ENCODE measurements around the gene DMRTC2.

DNA sequence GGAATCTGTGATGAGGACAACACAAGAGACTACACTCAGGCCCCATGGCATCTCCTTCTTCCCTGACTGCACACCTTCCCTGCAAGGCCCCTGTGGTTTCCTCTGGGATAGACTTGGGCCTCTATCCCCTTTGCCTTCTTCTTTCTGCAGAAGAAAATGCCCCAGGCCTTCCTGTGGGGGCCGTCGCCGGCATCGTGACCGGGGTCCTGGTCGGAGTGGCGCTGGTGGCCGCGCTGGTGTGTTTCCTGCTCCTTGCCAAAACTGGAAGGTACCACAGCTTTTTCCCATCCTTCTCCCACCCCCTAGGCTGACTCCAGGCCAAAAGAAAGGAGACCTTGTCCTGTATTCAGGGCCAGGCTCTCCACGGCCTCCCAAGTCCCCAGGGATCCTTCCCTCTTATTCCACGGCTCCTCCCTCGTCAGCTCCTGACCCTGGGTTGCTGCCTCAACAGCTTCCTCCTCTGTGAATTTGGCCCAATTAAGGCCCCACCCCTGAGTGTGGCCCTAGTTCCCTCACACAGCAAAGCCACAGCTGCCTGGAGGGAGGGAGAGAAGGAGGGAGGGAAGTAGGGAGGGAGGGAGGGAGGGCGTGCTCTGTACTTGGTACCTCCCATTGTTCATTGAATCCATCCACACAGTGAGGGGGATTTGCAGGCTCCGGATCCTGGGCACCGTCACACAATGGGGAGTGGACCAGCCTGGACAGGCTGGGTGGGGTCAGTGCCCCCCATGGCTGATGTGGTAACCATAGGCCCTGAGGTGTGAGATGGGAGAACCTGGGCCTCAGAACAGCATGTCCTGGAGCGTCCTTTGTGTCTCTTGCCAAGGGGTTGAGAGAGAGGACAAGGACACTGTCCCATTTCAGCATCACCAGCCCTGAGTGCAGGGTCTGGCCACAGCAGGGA is 35.9 kb upstream of the DMRTC2 start:
- TF ChIP-seq, protein P1, sequence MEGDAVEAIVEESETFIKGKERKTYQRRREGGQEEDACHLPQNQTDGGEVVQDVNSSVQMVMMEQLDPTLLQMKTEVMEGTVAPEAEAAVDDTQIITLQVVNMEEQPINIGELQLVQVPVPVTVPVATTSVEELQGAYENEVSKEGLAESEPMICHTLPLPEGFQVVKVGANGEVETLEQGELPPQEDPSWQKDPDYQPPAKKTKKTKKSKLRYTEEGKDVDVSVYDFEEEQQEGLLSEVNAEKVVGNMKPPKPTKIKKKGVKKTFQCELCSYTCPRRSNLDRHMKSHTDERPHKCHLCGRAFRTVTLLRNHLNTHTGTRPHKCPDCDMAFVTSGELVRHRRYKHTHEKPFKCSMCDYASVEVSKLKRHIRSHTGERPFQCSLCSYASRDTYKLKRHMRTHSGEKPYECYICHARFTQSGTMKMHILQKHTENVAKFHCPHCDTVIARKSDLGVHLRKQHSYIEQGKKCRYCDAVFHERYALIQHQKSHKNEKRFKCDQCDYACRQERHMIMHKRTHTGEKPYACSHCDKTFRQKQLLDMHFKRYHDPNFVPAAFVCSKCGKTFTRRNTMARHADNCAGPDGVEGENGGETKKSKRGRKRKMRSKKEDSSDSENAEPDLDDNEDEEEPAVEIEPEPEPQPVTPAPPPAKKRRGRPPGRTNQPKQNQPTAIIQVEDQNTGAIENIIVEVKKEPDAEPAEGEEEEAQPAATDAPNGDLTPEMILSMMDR (IDR thresholded peaks at IDR 0.05; ENCODE audit: poor library complexity, severe bottlenecking): no peak
- no peak for TF ChIP-seq RAD21 (conservative IDR thresholded peaks at IDR 0.05)
- TF ChIP-seq TAF1 (IDR thresholded peaks at IDR 0.05; ENCODE audit: low read depth): no peak
- no peak for TF ChIP-seq SMC3 (conservative IDR thresholded peaks at IDR 0.05; ENCODE audit: poor library complexity)

Data from neural cell (in vitro differentiated cells).